CD14-positive monocyte (primary cell): Measurements from ENCODE around the gene DSCAML1. TPM values are rescaled to one million over a fixed set of nuclear protein-coding genes. Genes with fewer than 3 reads are reported as not detected.

Experiments used
- DNase-seq, 3 donors: peaks; one replicate each; pipeline ENCODE4 v3.0.0-alpha.2; 2011 to 2022
- H2AFZ ChIP-seq: 2 replicates; pipeline ENCODE4 v1.6.0; 2012; ENCODE audit warnings: mild to moderate bottlenecking, low read depth, low read length, inconsistent platforms; ENCODE audit not compliant: insufficient read depth, poor library complexity, severe bottlenecking
- H3K27ac ChIP-seq, 2 donors: 1 replicate in 1 of 2; 2 replicates in 1 of 2; pipeline ENCODE4 v1.5.1; 2012 to 2013; ENCODE audit warnings: low read length in 2 of 2, control low read depth in 1 of 2, inconsistent platforms in 1 of 2, low read depth in 1 of 2, mild to moderate bottlenecking in 1 of 2
- H3K27me3 ChIP-seq, 2 donors: one replicate each; pipeline versions ENCODE4 v1.6.0 to v1.6.1; 2011 to 2013; ENCODE audit warnings: low read length in 2 of 2; ENCODE audit not compliant: control insufficient read depth in 2 of 2, insufficient read depth in 2 of 2
- H3K36me3 ChIP-seq, 2 donors: replicated peaks in 1 of 2; 1 replicate in 1 of 2; 2 replicates in 1 of 2; pipeline versions ENCODE4 v1.5.1 to v1.6.1; 2012 to 2013; ENCODE audit warnings: low read length in 2 of 2, control low read depth in 1 of 2, inconsistent platforms in 1 of 2, mild to moderate bottlenecking in 1 of 2; ENCODE audit not compliant: insufficient read depth in 2 of 2, control insufficient read depth in 1 of 2
- H3K4me1 ChIP-seq, 2 donors: 1 replicate in 1 of 2; 2 replicates in 1 of 2; pipeline versions ENCODE4 v1.5.1 to v1.6.1; 2012 to 2013; ENCODE audit warnings: low read length in 2 of 2, control low read depth in 1 of 2, inconsistent platforms in 1 of 2, mild to moderate bottlenecking in 1 of 2, moderate library complexity in 1 of 2; ENCODE audit not compliant: insufficient read depth in 2 of 2, control insufficient read depth in 1 of 2
- H3K4me2 ChIP-seq: replicated peaks from 2 replicates; pipeline ENCODE3; 2012; ENCODE audit warnings: low read length, moderate library complexity, mild to moderate bottlenecking; ENCODE audit not compliant: poor library complexity, severe bottlenecking; ENCODE audit errors: extremely low read depth
- H3K4me3 ChIP-seq, 3 experiments: fragments of 200-600 bp in 1 of 3; sonication (generic) in 1 of 3; replicated peaks in 1 of 3; 1 replicate in 2 of 3; 2 replicates in 1 of 3; pipeline ENCODE4 v1.5.1; 2011 to 2013; ENCODE audit warnings: low read length in 3 of 3, mild to moderate bottlenecking in 3 of 3, control low read depth in 2 of 3, low read depth in 2 of 3, inconsistent platforms in 1 of 3, moderate library complexity in 1 of 3
- H3K79me2 ChIP-seq: 2 replicates; pipeline ENCODE4 v1.6.0; 2012; ENCODE audit warnings: mild to moderate bottlenecking, control low read depth, inconsistent platforms, low read length, moderate library complexity; ENCODE audit not compliant: insufficient read depth
- H3K9ac ChIP-seq: 2 replicates; pipeline ENCODE4 v1.6.0; 2017; ENCODE audit warnings: low read length, mild to moderate bottlenecking; ENCODE audit not compliant: insufficient read depth, poor library complexity, severe bottlenecking
- H3K9me3 ChIP-seq, 2 donors: replicated peaks in 1 of 2; 1 replicate in 1 of 2; 2 replicates in 1 of 2; pipeline versions ENCODE4 v1.5.1 to v1.6.1; 2012 to 2013; ENCODE audit warnings: low read length in 2 of 2, control low read depth in 1 of 2; ENCODE audit not compliant: control insufficient read depth in 1 of 2, insufficient read depth in 1 of 2
- H4K20me1 ChIP-seq: 2 replicates; pipeline ENCODE4 v1.6.0; 2012; ENCODE audit warnings: mild to moderate bottlenecking, low read length, control low read depth, moderate library complexity; ENCODE audit not compliant: insufficient read depth
- H3K27ac Mint-ChIP-seq, 7 donors: one replicate each; pipeline ENCODE4 v1.8.0; 2020; ENCODE audit warnings: mild to moderate bottlenecking in 7 of 7, mixed read lengths in 7 of 7, moderate library complexity in 6 of 7, inconsistent platforms in 2 of 7
- H3K27me3 Mint-ChIP-seq, 3 donors: one replicate each; pipeline ENCODE4 v1.8.0; 2021 to 2022; ENCODE audit warnings: low read depth in 3 of 3, mild to moderate bottlenecking in 3 of 3, mixed read lengths in 3 of 3, moderate library complexity in 3 of 3, inconsistent platforms in 1 of 3
- H3K36me3 Mint-ChIP-seq, 2 donors: one replicate each; pipeline ENCODE4 v1.8.0; 2020; ENCODE audit warnings: mixed read lengths in 2 of 2, inconsistent platforms in 1 of 2, mild to moderate bottlenecking in 1 of 2
- H3K4me1 Mint-ChIP-seq: one replicate; pipeline ENCODE4 v1.8.0; 2020; ENCODE audit warnings: mild to moderate bottlenecking, mixed read lengths
- H3K4me3 Mint-ChIP-seq, 2 donors: one replicate each; pipeline ENCODE4 v1.8.0; 2020; ENCODE audit warnings: mild to moderate bottlenecking in 2 of 2, mixed read lengths in 2 of 2, moderate library complexity in 1 of 2
- H3K9me3 Mint-ChIP-seq, 7 donors: one replicate each; pipeline ENCODE4 v1.8.0; 2020 to 2022; ENCODE audit warnings: mixed read lengths in 7 of 7, mild to moderate bottlenecking in 6 of 7, moderate library complexity in 6 of 7, inconsistent platforms in 2 of 7
- WGBS: methylation state at CpG from one replicate; pipeline ENCODE4 v1.1.5; 2013; ENCODE audit warnings: missing lambda C conversion rate; ENCODE audit not compliant: insufficient coverage; 5-methylcytosine and 5-hydroxymethylcytosine counted together
- intact Hi-C, 2 donors: fragments of 100-400 bp; cut with micrococcal nuclease; formaldehyde crosslinking; loops; one replicate each; pipeline versions ENCODE4 v1.15.0 to v1.15.1; 2023
- polyA plus RNA-seq, 3 donors: library from polyadenylated mRNA; depleted of rRNA in 1 of 3; unstranded in 2 of 3; stranded (reverse) in 1 of 3; fragments of 300-500 nt in 2 of 3; fragments of >200 nt in 1 of 3; fragmentation: Illumina TruSeq in 2 of 3; gene quantifications; 1 replicate in 2 of 3; 2 replicates in 1 of 3; pipeline ENCODE4 v1.2.3, GENCODE V29; 2012 to 2021
- TF ChIP-seq, protein P1 (sequence below): fragments of 200-600 bp; IDR thresholded peaks from one replicate; pipeline ENCODE4 v1.8.0; 2022; ENCODE audit warnings: antibody characterized with exemption, mild to moderate bottlenecking

The DSCAML1 gene
- polyA plus RNA-seq, 3 donors = not detected

DNA sequence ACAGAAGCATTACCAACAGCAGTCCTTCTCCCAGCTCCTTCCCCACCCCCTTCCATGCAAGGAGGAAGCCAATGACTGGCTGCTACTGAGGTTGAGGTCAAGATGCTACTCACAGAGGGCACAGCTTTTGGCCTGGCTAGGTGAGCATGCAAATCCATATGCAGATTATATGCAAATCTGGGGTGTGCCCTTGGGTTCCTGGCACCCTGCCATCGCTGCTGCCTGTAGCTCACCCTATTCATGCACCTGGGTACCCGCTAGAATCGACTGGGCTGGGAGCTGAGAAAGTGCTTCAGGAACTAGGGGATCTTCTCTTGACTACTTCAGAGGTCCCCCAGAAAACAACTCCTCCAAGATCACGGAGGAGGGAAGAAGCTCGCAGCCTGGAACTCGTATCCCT is 4.0 kb downstream of the DSCAML1 start:
- WGBS = 100% methylated on average over 1 of the region's 6 CpGs
- Histone ChIP-seq H3K36me3 (no peaks in the 10 kb centered on the region), H3K9ac (no peak overlapping the region), H4K20me1 (no peaks in the 10 kb centered on the region), H3K27me3 (peaks cover 42 to 60% of the 10 kb centered on the region in 2 donors), H3K79me2 (no peaks in the 10 kb centered on the region), H3K9me3 (peaks cover 0 to 5% of the 10 kb centered on the region in 2 donors), H3K27ac (no peak overlapping the region), H3K4me2 (no peak overlapping the region), H3K4me1 (peaks cover 0 to 4% of the 10 kb centered on the region in 2 donors), H2AFZ (no peak overlapping the region), H3K4me3 (no peak overlapping the region)
- H3K9me3 Mint-ChIP-seq = peaks cover 0 to 12% (median 5%) of the 10 kb centered on the region in 7 donors
- peaks cover 0 to 4% of the 10 kb centered on the region in 2 donors for H3K36me3 Mint-ChIP-seq
- TF ChIP-seq, protein P1, sequence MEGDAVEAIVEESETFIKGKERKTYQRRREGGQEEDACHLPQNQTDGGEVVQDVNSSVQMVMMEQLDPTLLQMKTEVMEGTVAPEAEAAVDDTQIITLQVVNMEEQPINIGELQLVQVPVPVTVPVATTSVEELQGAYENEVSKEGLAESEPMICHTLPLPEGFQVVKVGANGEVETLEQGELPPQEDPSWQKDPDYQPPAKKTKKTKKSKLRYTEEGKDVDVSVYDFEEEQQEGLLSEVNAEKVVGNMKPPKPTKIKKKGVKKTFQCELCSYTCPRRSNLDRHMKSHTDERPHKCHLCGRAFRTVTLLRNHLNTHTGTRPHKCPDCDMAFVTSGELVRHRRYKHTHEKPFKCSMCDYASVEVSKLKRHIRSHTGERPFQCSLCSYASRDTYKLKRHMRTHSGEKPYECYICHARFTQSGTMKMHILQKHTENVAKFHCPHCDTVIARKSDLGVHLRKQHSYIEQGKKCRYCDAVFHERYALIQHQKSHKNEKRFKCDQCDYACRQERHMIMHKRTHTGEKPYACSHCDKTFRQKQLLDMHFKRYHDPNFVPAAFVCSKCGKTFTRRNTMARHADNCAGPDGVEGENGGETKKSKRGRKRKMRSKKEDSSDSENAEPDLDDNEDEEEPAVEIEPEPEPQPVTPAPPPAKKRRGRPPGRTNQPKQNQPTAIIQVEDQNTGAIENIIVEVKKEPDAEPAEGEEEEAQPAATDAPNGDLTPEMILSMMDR = no peak
- peaks cover 3% of the 10 kb centered on the region for H3K4me1 Mint-ChIP-seq
- DNase-seq = no peak
- H3K27ac Mint-ChIP-seq = no peak overlapping the region
- peak overlapping the region in 1 of 2 donors; percentile 75 for H3K4me3 Mint-ChIP-seq
- peaks cover 56 to 75% (median 64%) of the 10 kb centered on the region in 3 donors for H3K27me3 Mint-ChIP-seq
- intact Hi-C loops = no loop called here

DNA sequence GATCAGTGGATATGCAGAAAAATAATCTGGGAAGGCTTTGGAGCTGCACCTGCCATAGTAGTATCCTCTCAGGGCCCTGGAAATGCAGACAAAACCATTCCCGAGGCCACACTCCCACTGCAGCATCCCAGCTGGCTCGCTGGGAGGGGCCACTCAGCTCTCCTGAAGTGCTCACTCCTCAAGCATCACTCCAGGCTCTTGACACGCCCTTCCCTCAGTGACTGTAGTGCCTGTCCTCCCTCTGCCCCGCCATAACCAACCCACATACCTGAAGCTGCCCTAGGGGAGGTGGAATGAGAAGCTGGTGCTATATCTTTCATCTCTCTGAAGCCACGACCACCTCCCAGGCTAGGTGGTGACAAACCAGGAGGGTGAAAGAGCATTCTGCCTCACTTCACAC is 4.8 kb downstream of the DSCAML1 start:
- WGBS = 87% methylated on average over 3 of the region's 5 CpGs
- intact Hi-C loops = no loop called here
- peaks cover 35 to 53% of the 10 kb centered on the region in 2 donors for H3K27me3 ChIP-seq
- H3K4me3 Mint-ChIP-seq = no peak overlapping the region
- H3K4me1 Mint-ChIP-seq = peaks cover 3% of the 10 kb centered on the region
- H3K27ac ChIP-seq = no peak overlapping the region
- TF ChIP-seq, protein P1 = no peak
- H3K79me2 ChIP-seq = no peaks in the 10 kb centered on the region
- peaks cover 48 to 71% (median 57%) of the 10 kb centered on the region in 3 donors for H3K27me3 Mint-ChIP-seq
- H3K4me1 ChIP-seq = peaks cover 0 to 4% of the 10 kb centered on the region in 2 donors
- H3K9ac ChIP-seq = no peak overlapping the region
- DNase-seq = no peak
- peak overlapping the region in 1 of 7 donors; percentile 33 for H3K27ac Mint-ChIP-seq
- no peak overlapping the region for H3K4me2 ChIP-seq
- no peaks in the 10 kb centered on the region for H3K36me3 ChIP-seq
- H4K20me1 ChIP-seq = no peaks in the 10 kb centered on the region
- no peaks in the 10 kb centered on the region for H3K9me3 ChIP-seq
- H3K36me3 Mint-ChIP-seq = peaks cover 0 to 2% of the 10 kb centered on the region in 2 donors
- no peak overlapping the region for H3K4me3 ChIP-seq
- no peak overlapping the region for H2AFZ ChIP-seq
- peaks cover 0 to 7% (median 2%) of the 10 kb centered on the region in 7 donors for H3K9me3 Mint-ChIP-seq
